GM12878 (cell line): ENCODE results near the gene SPTBN1. TPM values are rescaled to one million over a fixed set of nuclear protein-coding genes. Genes with fewer than 3 reads are reported as not detected.
A peak's percentile ranks its signal among the peaks of the same experiment; 100 is the strongest.

Experiments
- BCL3 ChIP-seq: IDR thresholded peaks from 2 replicates; pipeline ENCODE4 v1.6.1; 2011; ENCODE audit warnings: borderline replicate concordance, low read depth, mild to moderate bottlenecking, moderate library complexity, low read length; ENCODE audit not compliant: insufficient read depth, poor library complexity, severe bottlenecking
- CBFB ChIP-seq: IDR thresholded peaks from 2 replicates; pipeline ENCODE4 v1.6.1; 2016; ENCODE audit warnings: antibody characterized with exemption, low read depth
- EED ChIP-seq: sonication (generic); IDR thresholded peaks from 2 replicates; pipeline ENCODE4 v1.6.1; 2016; ENCODE audit warnings: antibody characterized with exemption, low read depth
- GATAD2B ChIP-seq: fragments of 450-650 bp; conservative IDR thresholded peaks from 2 replicates; pipeline ENCODE4 v1.6.1; 2017; ENCODE audit warnings: low read depth, mild to moderate bottlenecking, moderate library complexity
- JUNB ChIP-seq: IDR thresholded peaks from 2 replicates; pipeline ENCODE4 v1.6.1; 2016; ENCODE audit warnings: antibody characterized with exemption, mild to moderate bottlenecking
- MXI1 ChIP-seq: fragments of 150-350 bp; IDR thresholded peaks from 2 replicates; pipeline ENCODE4 v1.6.1; 2011; ENCODE audit warnings: low read depth, mild to moderate bottlenecking, inconsistent platforms, low read length, improper control_type of control experiment
- NBN ChIP-seq: fragments of 450-650 bp; IDR thresholded peaks from 2 replicates; pipeline ENCODE4 v1.6.1; 2016
- NFIC ChIP-seq: IDR thresholded peaks from 2 replicates; pipeline ENCODE4 v1.6.1; 2012; ENCODE audit warnings: low read depth, mild to moderate bottlenecking, inconsistent platforms, low read length, moderate library complexity
- PBX3 ChIP-seq: IDR thresholded peaks from 2 replicates; pipeline ENCODE4 v1.6.1; 2011; ENCODE audit warnings: mild to moderate bottlenecking, low read depth, low read length, moderate library complexity; ENCODE audit not compliant: insufficient replicate concordance
- RAD21 ChIP-seq: IDR thresholded peaks from 2 replicates; pipeline ENCODE4 v1.6.1; 2011; ENCODE audit warnings: mild to moderate bottlenecking, low read depth, low read length, moderate library complexity; ENCODE audit not compliant: insufficient read depth
- SMC3 ChIP-seq: IDR thresholded peaks from 2 replicates; pipeline ENCODE4 v1.6.1; 2011; ENCODE audit warnings: low read length, improper control_type of control experiment, borderline replicate concordance
- SP1 ChIP-seq: IDR thresholded peaks from one replicate; pipeline ENCODE4 v1.6.1; 2011; ENCODE audit warnings: low read depth, low read length
- SREBF2 ChIP-seq: IDR thresholded peaks from 2 replicates; pipeline ENCODE4 v1.6.1; 2012; ENCODE audit warnings: mild to moderate bottlenecking, low read length
- SRF ChIP-seq, 2 experiments: IDR thresholded peaks; 2 replicates each; pipeline ENCODE4 v1.6.1; 2011; ENCODE audit warnings: low read depth in 2 of 2, low read length in 2 of 2, mild to moderate bottlenecking in 1 of 2, moderate library complexity in 1 of 2
- ZBTB11 ChIP-seq: fragments of 450-650 bp; formaldehyde crosslinking; IDR thresholded peaks from 2 replicates; pipeline ENCODE4 v1.5.0; 2022; ENCODE audit warnings: mild to moderate bottlenecking, missing genetic modification characterization
- ZBTB33 ChIP-seq: fragments of 450-650 bp; IDR thresholded peaks from 2 replicates; pipeline ENCODE4 v1.6.1; 2017; ENCODE audit warnings: mild to moderate bottlenecking
- ZNF207 ChIP-seq: fragments of 450-650 bp; IDR thresholded peaks from 2 replicates; pipeline ENCODE4 v1.6.1; 2014; ENCODE audit warnings: antibody characterized with exemption, mild to moderate bottlenecking, borderline replicate concordance
- ZZZ3 ChIP-seq: IDR thresholded peaks from 2 replicates; pipeline ENCODE4 v1.6.1; 2011; ENCODE audit warnings: low read depth; ENCODE audit not compliant: control insufficient read depth, insufficient read length
- polyA plus RNA-seq, 11 experiments: library from polyadenylated mRNA; depleted of rRNA in 4 of 11; unstranded in 6 of 11; stranded (reverse) in 5 of 11; fragments of >200 nt; fragmentation: Nextera tagmentation in 4 of 11; fragmentation: Illumina TruSeq in 1 of 11; extraction: Ambion mirVana in 4 of 11; extraction: Trizol in 1 of 11; gene quantifications; 1 replicate in 1 of 11; 2 replicates in 10 of 11; pipeline versions ENCODE4 v1.2.1 to v1.2.3, GENCODE V29; 2011 to 2016; ENCODE audit warnings: inconsistent platforms in 2 of 11, missing spikeins in 2 of 11, low read depth in 1 of 11
- total RNA-seq, 4 experiments: library from RNA; depleted of rRNA in 3 of 4; stranded (reverse); fragments of >200 nt in 3 of 4; fragmentation: Illumina TruSeq in 1 of 4; extraction: Trizol in 1 of 4; gene quantifications; 2 replicates each; pipeline versions ENCODE4 v1.2.1 to v1.2.3, GENCODE V29; 2013 to 2021
- TF ChIP-seq, protein P1 (sequence below): fragments of 450-650 bp; IDR thresholded peaks from 2 replicates; pipeline ENCODE4 v1.6.1; 2018; ENCODE audit warnings: borderline replicate concordance, mild to moderate bottlenecking; ENCODE audit not compliant: partially characterized antibody

Gene SPTBN1
- total and polyA plus RNA-seq, 10 of the 15 experiments (the other 5 are each of a cell fraction or from before 2014, with no cell fraction given) = 20.6 to 154 (median 76.7) TPM

GRCh38 chr2:54574107-54574859, 118.2 kb downstream of the SPTBN1 start (continued):
- TF ChIP-seq, protein P1, sequence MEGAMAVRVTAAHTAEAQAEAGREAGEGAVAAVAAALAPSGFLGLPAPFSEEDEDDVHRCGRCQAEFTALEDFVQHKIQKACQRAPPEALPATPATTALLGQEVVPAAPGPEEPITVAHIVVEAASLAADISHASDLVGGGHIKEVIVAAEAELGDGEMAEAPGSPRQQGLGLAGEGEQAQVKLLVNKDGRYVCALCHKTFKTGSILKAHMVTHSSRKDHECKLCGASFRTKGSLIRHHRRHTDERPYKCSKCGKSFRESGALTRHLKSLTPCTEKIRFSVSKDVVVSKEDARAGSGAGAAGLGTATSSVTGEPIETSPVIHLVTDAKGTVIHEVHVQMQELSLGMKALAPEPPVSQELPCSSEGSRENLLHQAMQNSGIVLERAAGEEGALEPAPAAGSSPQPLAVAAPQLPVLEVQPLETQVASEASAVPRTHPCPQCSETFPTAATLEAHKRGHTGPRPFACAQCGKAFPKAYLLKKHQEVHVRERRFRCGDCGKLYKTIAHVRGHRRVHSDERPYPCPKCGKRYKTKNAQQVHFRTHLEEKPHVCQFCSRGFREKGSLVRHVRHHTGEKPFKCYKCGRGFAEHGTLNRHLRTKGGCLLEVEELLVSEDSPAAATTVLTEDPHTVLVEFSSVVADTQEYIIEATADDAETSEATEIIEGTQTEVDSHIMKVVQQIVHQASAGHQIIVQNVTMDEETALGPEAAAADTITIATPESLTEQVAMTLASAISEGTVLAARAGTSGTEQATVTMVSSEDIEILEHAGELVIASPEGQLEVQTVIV = no peak
- TF ChIP-seq ZNF207 (0 out of 2 replicates have a peak, but pooled peaks have one; percentile 62), ZBTB11 (no peak), ZBTB33 (no peak), SRF (IDR thresholded peaks at IDR 0.05; ENCODE audit: low read depth in 2 of 2, low read length in 2 of 2) (no peak), NBN (0 out of 2 replicates have a peak, but pooled peaks have one; percentile 71), SMC3 (no peak), SREBF2 (no peak), JUNB (no peak), CBFB (0 out of 2 replicates have a peak, but pooled peaks have one; percentile 13), GATAD2B (peak; percentile 60; the same call in 1 of the 2 replicates), MXI1 (no peak), PBX3 (no peak), ZZZ3 (no peak), EED (peak; percentile 59), BCL3 (peak; percentile 71), SP1 (peak; percentile 15), NFIC (peak; percentile 40; the same call in 1 of the 2 replicates), RAD21 (no peak)
